IMR-90 (cell line): Measurements from ENCODE around the gene SLC39A11. TPM values are rescaled to one million over a fixed set of nuclear protein-coding genes. Genes with fewer than 3 reads are reported as not detected.

Source experiments
- ATAC-seq: fragments of 200-7000 bp; cut with Tn5 transposase; 2 replicates; pipeline ENCODE4 v1.9.1; 2020; ENCODE audit warnings: low read depth, mild to moderate bottlenecking, moderate library complexity
- BruUV-seq: library from RNA; stranded (reverse); fragments of 400-500 nt; replicated peaks from 2 replicates; lab custom pipeline; 2021; lab: Mats Ljungman, UMichigan
- CTCF ChIA-PET: fragments of 300-600 bp; formaldehyde crosslinking; extraction: SDS; loops from one replicate; lab custom pipeline; 2021; ENCODE audit warnings: antibody characterized with exemption; lab: Yijun Ruan, JAX
- POLR2A ChIA-PET: fragments of 300-600 bp; sonication (Branson Sonifier 250); formaldehyde crosslinking; loops from one replicate; lab custom pipeline; 2022; ENCODE audit warnings: antibody characterized with exemption; ENCODE audit not compliant: unreplicated experiment; lab: Charles Lee
- DNase-seq: peaks from one replicate; pipeline ENCODE4 v3.0.0; 2013
- H2AFZ ChIP-seq: replicated peaks from 2 replicates; pipeline ENCODE3; 2013; ENCODE audit warnings: low read length, mild to moderate bottlenecking; ENCODE audit not compliant: poor library complexity
- H2AK5ac ChIP-seq: 2 replicates; pipeline ENCODE4 v1.6.1; 2013; ENCODE audit warnings: low read depth, low read length, inconsistent platforms
- H2AK9ac ChIP-seq: replicated peaks from 2 replicates; pipeline ENCODE3; 2013; ENCODE audit warnings: mild to moderate bottlenecking, low read depth, low read length, moderate library complexity; ENCODE audit not compliant: poor library complexity
- H2BK120ac ChIP-seq: 2 replicates; pipeline ENCODE4 v1.6.1; 2013; ENCODE audit warnings: low read depth, low read length, inconsistent platforms
- H2BK15ac ChIP-seq: 3 replicates; pipeline ENCODE4 v1.6.1; 2013; ENCODE audit warnings: low read depth, low read length, inconsistent platforms
- H2BK20ac ChIP-seq: 2 replicates; pipeline ENCODE4 v1.6.1; 2013; ENCODE audit warnings: low read depth, mild to moderate bottlenecking, inconsistent platforms, low read length, moderate library complexity
- H2BK5ac ChIP-seq: 2 replicates; pipeline ENCODE4 v1.6.1; 2013; ENCODE audit warnings: mild to moderate bottlenecking, low read depth, low read length, inconsistent platforms; ENCODE audit not compliant: poor library complexity, severe bottlenecking
- H3K14ac ChIP-seq: replicated peaks from 2 replicates; pipeline ENCODE4 v1.6.1; 2013; ENCODE audit warnings: low read depth, low read length, inconsistent platforms
- H3K18ac ChIP-seq: 2 replicates; pipeline ENCODE4 v1.6.1; 2013; ENCODE audit warnings: low read depth, low read length, control low read depth
- H3K23ac ChIP-seq: 2 replicates; pipeline ENCODE4 v1.6.1; 2013; ENCODE audit warnings: low read depth, low read length, inconsistent platforms
- H3K27ac ChIP-seq: 2 replicates; pipeline ENCODE4 v1.5.1; 2013; ENCODE audit warnings: mild to moderate bottlenecking, control low read depth, low read length; ENCODE audit not compliant: insufficient read depth
- H3K27me3 ChIP-seq: 2 replicates; pipeline ENCODE4 v1.6.1; 2013; ENCODE audit warnings: low read length; ENCODE audit not compliant: control insufficient read depth, insufficient read depth
- H3K36me3 ChIP-seq: 2 replicates; pipeline ENCODE4 v1.6.1; 2013; ENCODE audit warnings: low read length, mixed read lengths; ENCODE audit not compliant: control insufficient read depth, insufficient read depth
- H3K4ac ChIP-seq: 2 replicates; pipeline ENCODE4 v1.6.1; 2013; ENCODE audit warnings: low read depth, low read length, inconsistent platforms
- H3K4me1 ChIP-seq: 2 replicates; pipeline ENCODE4 v1.6.1; 2013; ENCODE audit warnings: low read length, mixed read lengths; ENCODE audit not compliant: control insufficient read depth, insufficient read depth
- H3K4me2 ChIP-seq: 2 replicates; pipeline ENCODE4 v1.6.1; 2013; ENCODE audit warnings: low read depth, mild to moderate bottlenecking, control low read depth, low read length, moderate library complexity
- H3K4me3 ChIP-seq: 2 replicates; pipeline ENCODE4 v1.5.1; 2013; ENCODE audit warnings: low read depth, mild to moderate bottlenecking, control low read depth, low read length, moderate library complexity; ENCODE audit not compliant: insufficient read depth
- H3K56ac ChIP-seq: 2 replicates; pipeline ENCODE4 v1.6.1; 2013; ENCODE audit warnings: low read length, inconsistent platforms; ENCODE audit not compliant: insufficient read depth; ENCODE audit errors: extremely low read depth
- H3K79me1 ChIP-seq, 2 experiments: 2 replicates each; pipeline ENCODE4 v1.6.1; 2013; ENCODE audit warnings: low read length in 2 of 2, inconsistent platforms in 1 of 2, low read depth in 1 of 2
- H3K9ac ChIP-seq: 2 replicates; pipeline ENCODE4 v1.6.1; 2013; ENCODE audit warnings: low read depth, low read length, control low read depth
- H3K9me1 ChIP-seq: 2 replicates; pipeline ENCODE4 v1.6.1; 2013; ENCODE audit warnings: low read length, inconsistent platforms; ENCODE audit not compliant: insufficient read depth
- H3K9me3 ChIP-seq: 2 replicates; pipeline ENCODE4 v1.6.1; 2013; ENCODE audit warnings: low read length; ENCODE audit not compliant: control insufficient read depth, insufficient read depth
- H4K20me1 ChIP-seq: 2 replicates; pipeline ENCODE4 v1.6.1; 2013; ENCODE audit warnings: low read length, inconsistent platforms; ENCODE audit not compliant: insufficient read depth
- H4K5ac ChIP-seq: 2 replicates; pipeline ENCODE4 v1.6.1; 2013; ENCODE audit warnings: mild to moderate bottlenecking, low read depth, low read length, control low read depth
- H4K8ac ChIP-seq, 2 experiments: 2 replicates each; pipeline ENCODE4 v1.6.1; 2013; ENCODE audit warnings: low read depth in 2 of 2, low read length in 2 of 2, control low read depth in 1 of 2, inconsistent platforms in 1 of 2
- H4K91ac ChIP-seq: 2 replicates; pipeline ENCODE4 v1.6.1; 2013; ENCODE audit warnings: low read depth, low read length, inconsistent platforms; ENCODE audit not compliant: insufficient read depth
- POLR2A ChIP-seq: IDR thresholded peaks from 2 replicates; pipeline ENCODE4 v1.6.1; 2012; ENCODE audit warnings: mild to moderate bottlenecking, low read depth, low read length
- RCOR1 ChIP-seq: IDR thresholded peaks from 2 replicates; pipeline ENCODE4 v1.6.1; 2012; ENCODE audit warnings: mild to moderate bottlenecking, low read length, improper control_type of control experiment; ENCODE audit not compliant: insufficient replicate concordance
- WGBS, 2 experiments: methylation state at CpG; one replicate each; pipeline versions ENCODE4 v1.1.5 to v1.1.7; 2013; ENCODE audit warnings: missing lambda C conversion rate in 2 of 2; ENCODE audit not compliant: insufficient read length in 1 of 2; ENCODE audit errors: extremely low coverage in 2 of 2; 5-methylcytosine and 5-hydroxymethylcytosine counted together
- dilution Hi-C: fragments of 300-500 bp; cut with HindIII; formaldehyde crosslinking; loops from one replicate; pipeline ENCODE4 v1.14.3; 2018; ENCODE audit warnings: low sequenced_read_pairs; ENCODE audit not compliant: unreplicated experiment
- in situ Hi-C: fragments of 300-500 bp; cut with MboI; formaldehyde crosslinking; loops from 3 replicates; pipeline ENCODE4 v1.14.3; 2019; ENCODE audit warnings: low sequenced_read_pairs, inconsistent platforms, mixed read lengths
- intact Hi-C: fragments of 100-400 bp; cut with micrococcal nuclease; formaldehyde crosslinking; loops from 2 replicates; pipeline ENCODE4 v1.10.0; 2022
- polyA plus RNA-seq, 3 experiments: library from polyadenylated mRNA; depleted of rRNA; stranded (reverse); fragments of >200 nt; gene quantifications; 2 replicates each; pipeline ENCODE4 v1.2.3, GENCODE V29; 2012; ENCODE audit warnings: low replicate concordance in 1 of 3
- total RNA-seq: library from RNA; depleted of rRNA; stranded (reverse); fragments of >200 nt; gene quantifications from 2 replicates; pipeline ENCODE4 v1.2.3, GENCODE V29; 2012

The SLC39A11 gene
- total and polyA plus RNA-seq, 2 of the 4 experiments (the other 2 are of a cell fraction), result 8.8 to 14.3 TPM

- H4K91ac ChIP-seq, result no peak overlapping the region
- no peak overlapping the region for H3K14ac ChIP-seq
- ATAC-seq (no peak), DNase-seq (no peak)
- TF ChIP-seq RCOR1 (no peak), POLR2A (no peak)
- peaks cover 2% of the 10 kb centered on the region; the same call in 1 of the 2 replicates for H3K9me1 ChIP-seq
- intact Hi-C loops (no loop called here), in situ Hi-C loops (no loop called here), dilution Hi-C loops (no loop called here)
- H3K27me3 ChIP-seq, result no peaks in the 10 kb centered on the region
- H3K4me2 ChIP-seq, result no peak overlapping the region
- H3K18ac ChIP-seq, result no peak overlapping the region
- H2AK9ac ChIP-seq, result no peak overlapping the region
- no peak overlapping the region for H4K8ac ChIP-seq
- H3K4me3 ChIP-seq, result no peak overlapping the region
- no peaks in the 10 kb centered on the region for H4K20me1 ChIP-seq
- H2AFZ ChIP-seq, result no peak overlapping the region
- no TSS peak for BruUV-seq
- no peak overlapping the region for H3K9ac ChIP-seq
- no peaks in the 10 kb centered on the region for H3K79me1 ChIP-seq
- no peaks in the 10 kb centered on the region for H3K36me3 ChIP-seq
- H2AK5ac ChIP-seq, result no peak overlapping the region
- H4K5ac ChIP-seq, result no peak overlapping the region
- H2BK20ac ChIP-seq, result no peak overlapping the region
- no peak overlapping the region for H2BK5ac ChIP-seq
- no peak overlapping the region for H3K27ac ChIP-seq
- no peak overlapping the region for H3K23ac ChIP-seq
- no peak overlapping the region for H3K56ac ChIP-seq
- no peak overlapping the region for H3K4ac ChIP-seq
- WGBS, 2 experiments, result 91% methylated on average over 3 of the region's 3 CpGs; no CpG with 5 or more reads in 1 of the 2 experiments
- no peaks in the 10 kb centered on the region for H3K9me3 ChIP-seq
- ChIA-PET POLR2A (no interaction called here), CTCF (no interaction called here)
- no peak overlapping the region for H2BK15ac ChIP-seq
- no peak overlapping the region for H2BK120ac ChIP-seq
- H3K4me1 ChIP-seq, result no peaks in the 10 kb centered on the region
These were observed 205.9 kb downstream of the SLC39A11 start for GRCh38 chr17:72886622-72887021.
